RWPE1 (cell line): ENCODE data around the gene CNKSR3.

Experiments
- CTCF ChIA-PET: fragments of 350-600 bp; sonication (Branson Sonifier 250); formaldehyde crosslinking; extraction: SDS; loops from one replicate; lab custom pipeline; 2021; lab: Yijun Ruan, JAX
- POLR2A ChIA-PET: fragments of 400-600 bp; formaldehyde crosslinking; extraction: SDS; loops from one replicate; lab custom pipeline; 2020; ENCODE audit warnings: antibody characterized with exemption; ENCODE audit not compliant: low non-redundant PET; lab: Yijun Ruan, JAX
- DNase-seq: peaks from one replicate; pipeline ENCODE4 v3.0.0; 2012; ENCODE audit warnings: low spot score
- H3K27ac ChIP-seq: fragments of 450-650 bp; 2 replicates; pipeline ENCODE4 v1.5.1; 2017
- CTCF ChIP-seq: fragments of 450-650 bp; conservative IDR thresholded peaks from 2 replicates; pipeline ENCODE4 v1.5.1; 2017; ENCODE audit warnings: low read depth, mild to moderate bottlenecking

CNKSR3 gene

GRCh38 chr6:154382740-154383139, 127.7 kb downstream of the CNKSR3 start:
- DNase-seq, result no peak
- CTCF ChIA-PET, result no interaction called here
- no peak overlapping the region for H3K27ac ChIP-seq
- TF ChIP-seq CTCF, result no peak
- POLR2A ChIA-PET, result no interaction called here

GRCh38 chr6:154381548-154381947, 128.9 kb downstream of the CNKSR3 start:
- ChIA-PET CTCF (interaction anchor here (0.6 kb wide), 1 partner anchor 614 kb away, joined by 3 read pairs; the partner anchor contains the start of gene TIAM2), POLR2A (no interaction called here)
- H3K27ac ChIP-seq, result no peak overlapping the region
- TF ChIP-seq CTCF, result no peak
- DNase-seq, result no peak

- no peak for DNase-seq
- ChIA-PET CTCF (no interaction called here), POLR2A (no interaction called here)
- TF ChIP-seq CTCF, result no peak
- no peak overlapping the region for H3K27ac ChIP-seq
Measured at GRCh38 chr6:154380741-154381140, 129.7 kb downstream of the CNKSR3 start.

GRCh38 chr6:154379585-154379984, 130.9 kb downstream of the CNKSR3 start:
- no peak for DNase-seq
- TF ChIP-seq CTCF, result no peak
- ChIA-PET POLR2A (no interaction called here), CTCF (no interaction called here)
- no peak overlapping the region for H3K27ac ChIP-seq

DNA sequence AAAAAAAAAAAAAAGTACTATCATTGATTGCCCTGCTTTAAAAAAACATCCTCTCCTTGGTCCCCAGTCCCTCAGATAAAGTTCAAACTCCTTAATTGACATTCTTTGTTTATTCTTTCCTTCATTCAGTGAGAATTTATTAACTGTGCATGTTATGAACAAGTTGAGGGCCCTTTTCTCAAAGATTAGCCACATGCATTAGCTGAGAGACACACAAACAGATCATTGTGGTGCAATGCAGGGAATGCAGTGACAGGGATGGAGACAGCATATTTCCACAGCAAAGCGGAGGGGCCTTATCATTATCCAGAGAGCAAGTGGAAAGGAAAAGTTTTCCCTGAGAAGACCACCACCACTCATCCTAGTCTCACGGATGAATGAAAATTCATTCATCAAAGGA, 132.0 kb downstream of the CNKSR3 start:
- H3K27ac ChIP-seq, result no peak overlapping the region
- TF ChIP-seq CTCF, result no peak
- DNase-seq, result no peak
- POLR2A ChIA-PET, result no interaction called here
- CTCF ChIA-PET, result no interaction called here

- DNase-seq, result no peak
- ChIA-PET POLR2A (no interaction called here), CTCF (no interaction called here)
- H3K27ac ChIP-seq, result no peak overlapping the region
- no peak for TF ChIP-seq CTCF
Measured at GRCh38 chr6:154377726-154378125, 132.8 kb downstream of the CNKSR3 start.

DNA sequence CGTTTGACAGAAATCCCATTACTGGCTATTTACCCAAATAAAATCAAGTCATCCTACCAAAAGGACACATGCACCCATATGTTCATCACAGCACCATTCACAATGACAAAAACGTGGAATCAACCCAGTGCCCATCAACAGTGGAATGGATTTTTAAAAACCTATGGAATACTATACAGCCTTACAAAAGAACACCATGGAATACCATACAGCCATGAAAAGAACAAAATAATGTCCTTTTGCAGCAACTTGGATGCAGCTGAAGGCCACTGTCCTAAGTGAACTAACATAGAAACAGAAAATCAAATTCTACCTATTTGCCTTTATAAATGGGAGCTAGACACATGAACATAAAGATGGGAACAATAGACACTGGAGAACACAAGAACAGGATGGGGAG, 136.5 kb downstream of the CNKSR3 start:
- ChIA-PET CTCF (no interaction called here), POLR2A (no interaction called here)
- no peak for DNase-seq
- TF ChIP-seq CTCF, result no peak
- H3K27ac ChIP-seq, result no peak overlapping the region
